ENCODE measurements around the gene MED25. TPM values are rescaled to one million over a fixed set of nuclear protein-coding genes. Genes with fewer than 3 reads are reported as not detected.

The MED25 gene
- total RNA-seq, 1 experiment from 2014 or later = 47.5 TPM

DNA sequence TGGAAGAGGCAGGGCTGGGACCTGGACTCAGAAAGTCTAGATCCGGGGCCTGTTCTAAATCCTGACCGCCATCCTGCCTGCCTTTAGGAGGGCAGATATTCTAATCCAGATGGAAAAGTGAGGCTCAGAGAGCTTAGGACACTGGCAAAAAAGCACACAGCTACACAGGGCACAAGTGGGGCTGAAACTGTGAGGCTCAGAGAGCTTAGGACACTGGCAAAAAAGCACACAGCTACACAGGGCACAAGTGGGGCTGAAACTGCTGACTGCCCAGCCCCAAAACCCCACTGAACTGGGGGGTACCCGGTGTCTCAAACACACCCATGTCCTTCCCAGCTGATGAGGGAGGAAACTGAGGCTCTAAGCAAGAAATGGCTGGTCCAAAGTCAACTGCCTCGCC lies 57.1 kb downstream of the MED25 start:
- intact Hi-C loops (cut with micrococcal nuclease) = loop anchor here (5.0 kb wide), 1 partner anchor 198 kb away; the partner anchor contains the start of gene PRMT1
- CTCF ChIA-PET = no interaction called here
- H3K9me2 ChIP-seq (replicated peaks; ENCODE audit: low read length) = no peaks in the 10 kb centered on the region
- H3K79me2 ChIP-seq (ENCODE audit: low read length) = peaks cover 41% of the 10 kb centered on the region
- H2AFZ ChIP-seq (ENCODE audit: low read length) = no peak overlapping the region
- DNase-seq (no peak), ATAC-seq (no peak)
- TF ChIP-seq EZH2phosphoT487 (IDR thresholded peaks at IDR 0.05; ENCODE audit: borderline replicate concordance, low read length) = no peak
- TF ChIP-seq CTCF (conservative IDR thresholded peaks at IDR 0.05; ENCODE audit: low read depth, low read length) = no peak
- TF ChIP-seq EZH2 (IDR thresholded peaks at IDR 0.05; ENCODE audit: low read length, unreplicated experiment) = no peak
- 0 out of 2 replicates have a peak, but pooled peaks cover 8% of the 10 kb centered on the region for H3K36me3 ChIP-seq (ENCODE audit: low read depth, low read length)
- peak overlapping the region; percentile 91 for H3K27ac ChIP-seq (ENCODE audit: low read length)
- H4K20me1 ChIP-seq (ENCODE audit: low read length) = no peaks in the 10 kb centered on the region
- no peaks in the 10 kb centered on the region for H3K27me3 ChIP-seq (ENCODE audit: low read length)
- H3K9me3 ChIP-seq (ENCODE audit: low read length) = no peaks in the 10 kb centered on the region
- H3K4me3 ChIP-seq (ENCODE audit: low read length) = peak overlapping the region; percentile 93
- no TSS peak for BruUV-seq (replicated peaks)
- no peaks in the 10 kb centered on the region for H3F3A ChIP-seq (ENCODE audit: low read length, unreplicated experiment)
- POLR2A ChIA-PET (ENCODE audit: unreplicated experiment) = no interaction called here
- H3K4me2 ChIP-seq (ENCODE audit: low read length) = peak overlapping the region; percentile 98
- H3K4me1 ChIP-seq (ENCODE audit: insufficient read depth, low read length) = peaks cover 34% of the 10 kb centered on the region
- peak overlapping the region; percentile 98 for H3K9ac ChIP-seq (ENCODE audit: low read length)

DNA sequence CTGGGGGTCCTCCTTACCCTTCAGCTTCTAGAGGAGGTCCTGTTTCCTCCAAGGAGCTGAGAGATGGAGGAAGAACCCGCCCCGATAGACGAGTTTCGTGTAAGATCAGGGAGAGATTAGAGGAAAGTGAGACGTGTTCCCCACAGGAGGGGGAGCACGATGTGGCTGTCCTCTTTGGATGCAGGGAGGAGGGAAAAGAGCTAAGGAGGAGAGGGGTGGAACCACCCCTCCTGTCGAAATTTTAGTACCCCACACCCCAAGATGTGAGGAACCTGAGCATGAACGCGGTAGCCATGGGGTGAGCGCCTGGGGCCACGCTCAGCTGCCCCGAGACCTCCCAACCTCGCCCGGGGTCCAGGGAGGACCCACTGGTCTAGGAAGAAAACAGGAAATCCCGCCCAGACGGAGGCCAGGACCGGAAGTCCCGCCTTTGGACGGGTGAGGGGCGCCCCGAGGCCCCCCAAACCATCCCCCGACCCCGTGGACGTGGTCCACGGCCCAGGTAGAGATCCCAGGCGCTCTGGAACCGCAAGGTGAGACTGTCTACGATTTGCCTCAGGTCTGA lies 57.9 kb downstream of the MED25 start:
- no peaks in the 10 kb centered on the region for H4K20me1 ChIP-seq (ENCODE audit: low read length)
- H2AFZ ChIP-seq (ENCODE audit: low read length) = peak overlapping the region; percentile 80
- no peaks in the 10 kb centered on the region for H3K9me2 ChIP-seq (replicated peaks; ENCODE audit: low read length)
- H3K4me2 ChIP-seq (ENCODE audit: low read length) = peak overlapping the region; percentile 98
- TF ChIP-seq CTCF (conservative IDR thresholded peaks at IDR 0.05; ENCODE audit: low read depth, low read length) = no peak
- TF ChIP-seq EZH2phosphoT487 (IDR thresholded peaks at IDR 0.05; ENCODE audit: borderline replicate concordance, low read length) = no peak
- no peak for TF ChIP-seq EZH2 (IDR thresholded peaks at IDR 0.05; ENCODE audit: low read length, unreplicated experiment)
- DNase-seq = peak; percentile 34
- no peaks in the 10 kb centered on the region for H3F3A ChIP-seq (ENCODE audit: low read length, unreplicated experiment)
- intact Hi-C loops (cut with micrococcal nuclease) = loop anchor here (5.0 kb wide), 1 partner anchor 199 kb away; the partner anchor contains the start of gene PRMT1
- peak overlapping the region; percentile 93 for H3K4me3 ChIP-seq (ENCODE audit: low read length)
- H3K27me3 ChIP-seq (ENCODE audit: low read length) = no peaks in the 10 kb centered on the region
- peak overlapping the region; percentile 91 for H3K27ac ChIP-seq (ENCODE audit: low read length)
- 0 out of 2 replicates have a peak, but pooled peaks have one; percentile 6 for ATAC-seq
- POLR2A ChIA-PET (ENCODE audit: unreplicated experiment) = interaction anchor here (0.6 kb wide), 1 partner anchor 36 kb away, joined by 31 read pairs; no protein-coding TSS in a partner anchor
- peaks cover 26% of the 10 kb centered on the region for H3K4me1 ChIP-seq (ENCODE audit: insufficient read depth, low read length)
- 0 out of 2 replicates have a peak, but pooled peaks cover 12% of the 10 kb centered on the region for H3K36me3 ChIP-seq (ENCODE audit: low read depth, low read length)
- H3K9me3 ChIP-seq (ENCODE audit: low read length) = no peaks in the 10 kb centered on the region
- H3K79me2 ChIP-seq (ENCODE audit: low read length) = peaks cover 41% of the 10 kb centered on the region
- no TSS peak for BruUV-seq (replicated peaks)
- CTCF ChIA-PET = no interaction called here
- peak overlapping the region; percentile 98 for H3K9ac ChIP-seq (ENCODE audit: low read length)
